ENCODE data around the gene MRPL20.

The MRPL20 gene

DNA sequence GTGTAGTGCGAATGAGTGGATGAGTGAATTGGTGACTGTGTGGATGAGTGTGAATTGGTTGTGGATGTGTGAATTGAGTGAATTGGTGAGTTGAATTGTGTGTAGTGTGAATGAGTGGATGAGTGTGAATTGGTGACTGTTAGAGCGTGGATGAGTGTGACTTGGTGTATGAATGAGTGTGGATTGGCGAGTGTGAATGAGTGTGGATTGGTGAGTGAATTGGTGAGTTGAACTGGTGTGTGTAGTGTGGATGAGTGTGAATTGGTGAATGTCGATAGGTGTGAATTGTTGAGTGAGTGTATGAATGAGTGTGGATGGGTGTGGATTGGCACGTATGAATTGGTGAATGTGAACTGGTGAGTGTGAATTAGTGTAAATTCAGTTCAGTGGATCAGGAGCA lies 39.8 kb downstream of the MRPL20 start:
- no peak for DNase-seq
- H3K27me3 ChIP-seq, result no peaks in the 10 kb centered on the region
- TF ChIP-seq, protein P1, sequence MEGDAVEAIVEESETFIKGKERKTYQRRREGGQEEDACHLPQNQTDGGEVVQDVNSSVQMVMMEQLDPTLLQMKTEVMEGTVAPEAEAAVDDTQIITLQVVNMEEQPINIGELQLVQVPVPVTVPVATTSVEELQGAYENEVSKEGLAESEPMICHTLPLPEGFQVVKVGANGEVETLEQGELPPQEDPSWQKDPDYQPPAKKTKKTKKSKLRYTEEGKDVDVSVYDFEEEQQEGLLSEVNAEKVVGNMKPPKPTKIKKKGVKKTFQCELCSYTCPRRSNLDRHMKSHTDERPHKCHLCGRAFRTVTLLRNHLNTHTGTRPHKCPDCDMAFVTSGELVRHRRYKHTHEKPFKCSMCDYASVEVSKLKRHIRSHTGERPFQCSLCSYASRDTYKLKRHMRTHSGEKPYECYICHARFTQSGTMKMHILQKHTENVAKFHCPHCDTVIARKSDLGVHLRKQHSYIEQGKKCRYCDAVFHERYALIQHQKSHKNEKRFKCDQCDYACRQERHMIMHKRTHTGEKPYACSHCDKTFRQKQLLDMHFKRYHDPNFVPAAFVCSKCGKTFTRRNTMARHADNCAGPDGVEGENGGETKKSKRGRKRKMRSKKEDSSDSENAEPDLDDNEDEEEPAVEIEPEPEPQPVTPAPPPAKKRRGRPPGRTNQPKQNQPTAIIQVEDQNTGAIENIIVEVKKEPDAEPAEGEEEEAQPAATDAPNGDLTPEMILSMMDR (IDR thresholded peaks at IDR 0.05; ENCODE audit: low read depth, low read length), result no peak
- H3K36me3 ChIP-seq, result peaks cover 11% of the 10 kb centered on the region
- peaks cover 3% of the 10 kb centered on the region; the same call in 1 of the 2 replicates for H3K4me1 ChIP-seq
- H3K9me3 ChIP-seq, result no peaks in the 10 kb centered on the region
- H3K4me3 ChIP-seq (ENCODE audit: low read depth, low read length), result no peak overlapping the region

DNA sequence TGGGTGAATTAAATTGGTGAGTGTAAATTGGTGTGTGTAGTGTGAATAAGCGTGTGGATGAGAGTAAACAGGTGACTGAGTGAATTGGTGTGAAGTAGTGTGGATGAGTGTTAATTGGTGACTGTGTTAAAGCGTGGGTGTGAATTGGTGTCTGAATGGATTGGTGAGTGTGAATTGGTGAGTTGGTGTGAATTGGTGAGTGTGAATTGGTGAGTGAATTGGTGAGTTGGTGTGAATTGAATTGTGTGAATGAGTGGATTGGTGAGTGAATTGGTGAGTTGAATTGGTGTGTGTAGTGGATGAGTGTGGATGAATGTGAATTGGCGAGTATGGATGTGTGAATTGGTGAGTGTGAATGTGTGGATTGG lies 40.4 kb downstream of the MRPL20 start:
- Histone ChIP-seq H3K4me1 (peaks cover under 1% of the 10 kb centered on the region; the same call in 1 of the 2 replicates), H3K36me3 (peaks cover 4% of the 10 kb centered on the region), H3K4me3 (ENCODE audit: low read depth, low read length) (no peak overlapping the region), H3K27me3 (no peaks in the 10 kb centered on the region), H3K9me3 (no peaks in the 10 kb centered on the region)
- DNase-seq, result no peak
- TF ChIP-seq, protein P1 (IDR thresholded peaks at IDR 0.05; ENCODE audit: low read depth, low read length), result no peak

DNA sequence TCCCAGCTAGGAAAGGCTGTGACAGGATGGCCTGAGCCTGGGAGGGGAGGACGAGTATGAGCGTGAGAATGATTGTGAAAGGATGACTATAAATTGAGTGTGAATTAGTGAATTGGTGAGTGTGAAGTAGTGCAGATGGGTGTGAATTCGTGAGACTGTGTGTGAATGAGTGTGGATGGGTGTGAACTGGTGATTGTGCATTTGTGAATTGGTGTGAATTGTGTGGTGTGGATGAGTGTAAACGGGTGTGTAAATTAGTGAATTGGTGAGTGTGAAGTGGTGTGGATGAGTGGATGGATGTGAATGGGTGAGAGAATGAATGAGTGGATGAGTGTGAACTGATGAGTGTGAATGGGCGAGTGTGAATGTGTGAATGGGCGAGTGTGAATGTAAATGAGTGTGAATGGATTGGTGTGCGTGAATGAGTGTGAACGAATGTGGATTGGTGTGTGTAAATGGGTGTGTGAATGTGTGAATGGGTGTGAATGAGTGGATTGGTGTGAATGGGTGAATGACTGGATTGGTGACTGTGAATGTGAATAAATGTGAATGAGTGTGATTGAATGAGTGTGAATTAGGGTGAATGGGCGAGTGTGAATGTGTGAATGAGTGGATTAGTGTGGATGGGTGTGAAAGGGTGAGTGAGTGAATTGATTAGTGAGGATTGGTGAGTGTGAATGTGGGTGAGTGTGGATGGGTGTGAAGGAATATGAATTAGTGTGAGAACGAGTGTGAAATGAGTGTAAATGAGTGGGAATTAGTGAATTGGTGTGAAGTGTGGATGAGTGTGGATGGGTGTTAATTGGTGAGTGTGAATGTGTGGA lies 41.0 kb downstream of the MRPL20 start:
- H3K36me3 ChIP-seq, result no peaks in the 10 kb centered on the region
- H3K4me3 ChIP-seq (ENCODE audit: low read depth, low read length), result no peak overlapping the region
- TF ChIP-seq, protein P1 (IDR thresholded peaks at IDR 0.05; ENCODE audit: low read depth, low read length), result no peak
- no peaks in the 10 kb centered on the region for H3K9me3 ChIP-seq
- DNase-seq, result no peak
- no peaks in the 10 kb centered on the region for H3K27me3 ChIP-seq
- no peaks in the 10 kb centered on the region for H3K4me1 ChIP-seq

DNA sequence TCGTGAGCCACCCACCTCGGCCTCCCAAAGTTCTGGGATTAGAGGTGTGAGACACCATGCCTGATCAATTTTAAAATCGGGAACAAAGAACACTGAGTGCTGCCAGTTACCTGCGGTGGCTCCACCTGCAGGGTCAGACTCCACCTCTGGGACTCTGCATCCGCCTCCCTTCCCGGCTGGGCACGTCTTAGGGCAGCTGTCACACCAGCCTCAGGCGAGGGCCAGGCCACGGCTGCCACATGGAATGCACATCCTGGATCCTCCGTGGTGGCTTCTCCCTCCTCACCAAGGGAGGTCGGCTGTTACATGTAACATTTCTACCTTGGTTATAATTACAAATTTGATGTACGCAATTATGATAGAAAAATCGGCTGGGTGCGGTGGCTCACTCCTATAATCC lies 42.8 kb downstream of the MRPL20 start:
- H3K27me3 ChIP-seq, result no peaks in the 10 kb centered on the region
- no peak for DNase-seq
- H3K36me3 ChIP-seq, result no peaks in the 10 kb centered on the region
- no peaks in the 10 kb centered on the region for H3K9me3 ChIP-seq
- no peak overlapping the region for H3K4me3 ChIP-seq (ENCODE audit: low read depth, low read length)
- peaks cover 2% of the 10 kb centered on the region; the same call in 1 of the 2 replicates for H3K4me1 ChIP-seq
- TF ChIP-seq, protein P1 (IDR thresholded peaks at IDR 0.05; ENCODE audit: low read depth, low read length), result no peak

DNA sequence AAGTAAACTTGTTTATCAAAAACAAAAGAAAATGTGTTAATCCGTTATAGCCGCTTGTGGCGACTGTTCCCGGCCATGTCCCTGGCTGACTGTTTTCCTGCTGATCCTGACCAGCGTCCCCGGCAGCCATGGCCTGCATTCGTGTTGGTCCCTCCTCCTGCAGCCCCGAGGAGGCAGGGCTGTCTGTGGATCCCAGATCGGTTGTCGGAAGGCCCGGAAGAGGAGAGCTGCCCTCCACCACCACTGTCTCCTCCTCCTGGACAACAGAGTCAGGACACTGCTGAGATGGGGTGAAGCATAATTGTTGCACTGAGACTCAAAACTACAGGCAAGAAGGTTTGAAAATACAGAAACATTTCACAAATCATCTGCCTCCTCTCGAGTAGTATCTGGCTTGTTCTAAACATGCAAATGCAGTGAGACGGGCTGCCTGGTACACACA lies 45.1 kb downstream of the MRPL20 start:
- peak; percentile 38 for DNase-seq
- TF ChIP-seq, protein P1 (IDR thresholded peaks at IDR 0.05; ENCODE audit: low read depth, low read length), result no peak
- H3K9me3 ChIP-seq, result no peaks in the 10 kb centered on the region

More for the DNA sequence above, 45.1 kb downstream of the MRPL20 start:
- Histone ChIP-seq H3K4me1 (peaks cover 10% of the 10 kb centered on the region), H3K27me3 (no peaks in the 10 kb centered on the region), H3K36me3 (no peaks in the 10 kb centered on the region), H3K4me3 (ENCODE audit: low read depth, low read length) (no peak overlapping the region)
